ENCODE measurements around the gene GLOD5.

- TF ChIP-seq EZH2 (IDR thresholded peaks at IDR 0.05; ENCODE audit: insufficient read depth, low read length) (no peak), CTCF (IDR thresholded peaks at IDR 0.05; ENCODE audit: insufficient read depth, low read depth, low read length) (no peak)
These were observed 9.0 kb upstream of the GLOD5 start for GRCh38 chrX:48752498-48752897.
